Stimulated activated CD4-positive, alpha-beta T cell treated with anti-CD3 and anti-CD28 coated beads, Interleukin-2, amount 100 ng/mL, for 24 hours (primary cell): ENCODE measurements around the gene EEIG1.

Experiments used
- DNase-seq, 2 donors: peaks; one replicate each; pipeline ENCODE4 v3.0.0-alpha.2; 2020

EEIG1 gene

DNA sequence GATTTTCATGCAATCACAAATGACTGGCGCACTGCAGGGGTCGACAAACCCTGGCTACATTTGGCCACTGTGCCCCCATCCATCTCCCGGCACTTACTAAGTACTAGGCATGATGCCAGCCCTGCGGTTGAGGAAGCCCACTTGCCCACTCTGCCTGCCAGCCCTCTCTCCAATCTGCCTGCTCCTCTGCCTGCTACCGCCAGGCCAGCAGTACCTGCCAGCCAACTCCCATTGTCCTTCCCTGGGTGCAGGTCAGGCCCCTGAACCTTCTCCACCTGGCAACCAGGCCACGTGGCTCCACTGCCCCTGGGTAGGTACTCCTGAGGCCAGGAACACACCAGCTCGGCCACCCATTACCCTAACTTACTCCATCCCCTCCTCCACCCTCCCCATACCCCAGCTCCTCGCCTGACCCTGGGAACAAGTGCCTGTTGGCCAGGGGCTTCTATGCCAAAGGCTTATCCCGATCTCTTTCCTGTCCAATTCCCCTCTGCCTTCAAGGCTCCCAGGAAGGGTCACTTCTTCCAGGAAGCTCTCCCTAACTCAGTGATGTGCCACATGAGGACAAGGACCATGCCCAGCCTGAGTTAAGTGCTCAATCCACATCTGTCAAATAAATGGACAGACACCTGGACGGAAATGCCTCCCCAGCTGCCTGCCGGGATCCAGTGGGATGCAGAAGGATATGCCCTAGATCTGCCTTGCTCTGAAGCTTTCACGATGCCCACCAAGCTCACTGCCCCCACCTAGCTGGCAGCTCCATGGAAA, 6.6 kb downstream of the EEIG1 start:
- DNase-seq, result no peak

DNA sequence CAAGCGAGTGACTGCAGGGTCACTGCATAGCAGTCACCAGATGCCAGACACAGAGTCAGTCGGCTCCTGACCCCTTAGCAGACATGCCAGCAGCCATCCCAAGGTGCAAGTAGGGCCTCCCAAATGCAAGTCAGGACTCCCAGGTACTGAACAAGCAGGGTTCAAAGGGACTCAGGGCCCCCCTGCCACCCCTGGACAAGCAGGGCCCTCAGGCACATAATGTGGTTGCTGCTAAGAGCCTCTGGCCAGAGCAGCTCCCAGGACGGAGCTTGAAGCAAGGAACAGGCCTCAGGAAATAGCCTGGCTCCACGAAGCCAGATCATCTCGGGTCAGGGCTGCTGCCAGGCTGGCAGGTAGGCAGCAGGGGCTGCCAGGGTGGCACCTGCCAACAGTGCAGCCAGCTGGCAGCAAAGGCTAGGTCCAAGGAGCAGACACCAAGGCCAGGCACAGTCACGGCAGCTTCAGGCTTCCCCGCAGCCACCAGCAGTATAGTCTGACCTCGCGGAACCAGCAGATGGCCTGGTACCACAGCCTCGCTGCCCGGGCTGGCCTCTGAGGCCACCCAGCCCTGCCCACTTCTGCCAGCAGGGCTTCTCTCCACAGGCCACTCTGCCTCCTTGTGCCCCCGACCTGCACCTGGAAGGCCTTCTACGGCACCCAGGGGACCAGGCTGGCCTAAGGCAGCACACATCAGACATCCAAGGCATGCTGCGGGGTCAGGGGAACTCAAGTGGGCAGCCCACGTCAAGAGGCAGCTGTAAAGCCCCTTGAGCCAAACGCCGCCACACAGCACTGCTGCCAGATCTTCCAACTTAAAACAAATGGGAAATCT, 7.4 kb downstream of the EEIG1 start:
- no peak for DNase-seq

DNA sequence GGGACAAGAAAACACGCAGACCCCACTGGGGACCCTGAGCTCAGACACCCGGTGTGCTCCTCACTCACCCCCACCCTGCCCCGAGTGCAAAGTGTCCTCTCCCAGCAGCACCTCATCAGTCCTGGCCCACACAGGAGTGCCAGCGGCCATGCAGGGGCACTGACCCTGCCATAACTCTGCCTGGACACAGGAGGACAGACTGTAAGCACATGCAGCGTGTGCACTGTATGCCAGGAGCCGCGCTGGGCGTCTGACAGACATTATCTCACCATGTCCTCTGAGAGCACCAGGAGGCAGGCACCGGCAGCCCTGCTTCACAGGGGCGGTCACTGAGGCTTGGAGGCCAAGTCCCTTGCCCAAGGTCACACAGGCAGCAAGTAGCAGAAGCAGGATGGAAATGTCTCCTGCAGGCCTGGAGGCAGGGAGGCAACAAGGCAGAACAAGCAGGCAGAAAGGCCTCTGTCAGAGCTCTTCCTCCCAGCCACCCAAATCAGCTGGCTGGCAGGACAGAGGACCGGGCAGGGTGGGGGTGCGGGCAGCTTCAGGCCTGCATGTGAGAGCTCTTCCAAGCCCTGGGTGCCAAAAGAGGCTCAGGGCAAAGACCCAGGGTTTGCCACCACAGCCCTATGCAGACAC, 8.4 kb downstream of the EEIG1 start:
- no peak for DNase-seq

DNA sequence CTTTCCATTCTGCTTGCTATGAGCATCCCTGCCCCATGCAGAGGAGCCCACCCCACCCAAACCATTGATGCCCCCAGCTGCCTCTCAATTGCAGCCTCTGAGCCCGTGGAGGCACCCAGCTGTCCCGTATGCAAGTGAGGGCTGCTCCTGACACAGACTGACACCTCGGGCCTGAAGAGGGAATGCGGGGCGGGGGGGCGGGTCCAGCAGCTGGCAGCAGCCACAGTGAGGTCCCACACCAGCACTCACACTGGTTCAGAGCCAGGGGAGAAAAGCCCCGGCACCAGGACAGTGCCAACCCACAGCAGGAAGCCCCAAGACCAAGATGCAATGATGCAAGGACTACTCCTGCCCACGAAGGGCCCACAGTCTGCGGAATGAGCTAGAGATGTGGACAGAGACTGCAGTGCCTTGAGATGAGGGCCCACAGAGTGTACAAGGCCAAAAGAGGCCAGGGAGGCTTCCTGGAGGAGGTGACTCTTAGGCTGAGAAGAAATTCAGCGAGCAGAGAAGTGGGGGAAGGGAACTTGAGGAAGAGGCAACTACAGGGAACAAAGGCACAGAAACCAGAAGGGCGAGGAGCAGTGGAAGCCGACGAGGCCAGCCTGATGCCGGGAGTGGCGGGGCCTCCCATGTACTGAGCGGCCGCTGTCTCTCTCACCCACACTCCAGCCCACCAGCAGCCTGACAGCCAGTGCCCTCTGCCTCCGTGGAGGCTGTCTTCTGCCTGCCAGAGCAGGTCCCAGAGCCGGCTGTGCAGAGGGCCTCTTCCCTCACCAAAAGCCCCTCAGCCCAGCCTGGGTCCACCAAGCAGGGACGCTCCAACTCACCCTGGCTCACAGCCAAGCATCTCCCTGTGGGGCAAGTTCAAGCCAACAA, 9.2 kb downstream of the EEIG1 start:
- no peak for DNase-seq

DNA sequence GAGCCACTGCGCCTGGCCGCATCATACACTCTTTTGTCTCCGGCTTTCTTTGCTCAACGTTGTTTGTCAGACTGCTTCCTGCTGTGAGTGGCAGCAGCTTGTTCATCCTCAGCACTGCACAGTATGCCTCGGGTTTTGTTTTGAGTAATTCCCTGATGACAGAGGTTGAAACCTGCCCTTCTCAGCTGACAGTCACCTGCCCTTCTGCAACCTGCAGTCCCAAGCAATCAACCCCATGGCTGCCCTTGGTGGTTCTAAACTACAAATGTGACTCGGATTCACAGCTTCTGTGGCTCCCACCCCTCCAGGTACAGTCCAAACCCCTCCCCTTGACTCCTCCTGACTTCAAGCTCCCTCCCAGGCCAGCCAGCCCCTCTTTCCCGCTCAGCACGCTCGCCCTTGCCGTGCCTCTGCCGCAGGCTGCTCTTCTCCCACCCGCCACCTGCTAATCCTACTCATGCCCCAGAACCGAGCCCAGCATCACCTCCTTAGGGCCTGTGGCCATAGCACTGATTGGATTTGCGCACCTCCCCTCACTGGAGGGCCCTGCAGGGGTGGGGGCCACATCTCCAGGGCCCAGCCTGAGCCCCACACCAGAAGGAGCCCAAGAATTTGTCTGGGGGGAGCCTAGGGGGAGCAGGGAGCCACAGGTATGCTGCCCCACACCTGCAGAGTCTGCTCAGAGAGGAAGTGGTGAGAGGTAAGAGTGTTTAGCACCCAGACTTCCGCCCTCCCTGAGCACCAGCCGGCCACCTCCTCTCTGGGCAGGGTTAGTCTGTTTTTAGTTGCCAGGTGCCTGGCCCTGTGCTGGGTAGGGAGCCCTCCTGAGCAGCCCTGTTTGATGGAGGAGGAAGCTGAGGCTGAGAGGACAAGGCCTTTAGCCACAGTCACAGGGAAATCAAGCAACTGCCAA, 10.1 kb downstream of the EEIG1 start:
- peak; percentile 67 to 75 for DNase-seq

DNA sequence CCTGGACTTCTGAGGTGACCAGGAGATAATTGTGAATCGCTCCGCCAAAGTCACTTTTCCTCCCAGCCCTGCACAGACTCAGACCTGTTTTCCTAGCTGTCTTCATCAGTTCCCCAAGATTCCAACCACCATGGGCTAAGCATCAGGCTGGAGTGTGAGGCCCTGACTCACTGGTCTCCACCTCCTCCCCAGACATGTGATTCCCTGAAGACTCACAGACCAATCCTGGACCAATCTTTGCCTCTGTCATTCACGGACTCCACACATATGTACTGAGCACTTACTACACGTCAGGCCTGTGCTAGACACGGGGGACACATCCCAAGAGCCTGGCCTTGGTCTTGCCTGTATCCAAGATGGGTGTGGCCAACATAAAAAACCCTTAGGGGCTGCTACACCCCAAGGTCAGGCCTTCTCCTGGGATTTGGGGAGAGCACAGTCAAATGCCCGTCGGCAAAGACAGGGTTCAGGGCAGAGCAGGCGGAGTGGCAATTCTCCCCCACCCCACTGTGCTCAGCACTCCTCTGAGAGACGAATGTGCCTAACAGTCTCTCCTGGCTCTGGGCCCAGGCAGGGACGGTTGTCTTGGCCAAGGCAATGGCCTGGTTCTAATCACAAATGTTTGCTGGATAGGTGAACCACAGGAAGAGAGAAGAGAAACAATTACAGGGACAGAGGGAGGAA, 11.9 kb downstream of the EEIG1 start:
- no peak for DNase-seq

DNA sequence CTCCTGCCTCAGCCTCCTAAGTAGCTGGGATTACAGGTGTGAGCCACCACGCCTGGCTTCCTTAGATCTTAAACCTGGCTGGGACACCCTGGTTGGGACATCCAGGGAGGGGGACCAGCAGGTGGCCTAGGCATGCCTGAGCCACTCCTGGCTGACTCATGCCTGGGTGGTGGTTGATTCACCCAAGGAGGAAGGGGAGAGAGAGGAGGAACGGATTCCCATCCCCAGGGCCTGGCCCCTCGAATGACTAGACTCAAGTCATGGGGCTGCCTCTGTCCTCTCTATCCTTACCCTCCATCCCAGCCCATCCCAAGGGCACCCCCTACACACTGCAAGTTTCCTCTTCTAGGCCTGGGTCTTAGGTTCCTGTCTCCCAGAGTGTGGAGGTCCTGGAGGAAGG, 12.7 kb downstream of the EEIG1 start:
- DNase-seq, result peak in 1 of 2 donors; percentile 59

DNA sequence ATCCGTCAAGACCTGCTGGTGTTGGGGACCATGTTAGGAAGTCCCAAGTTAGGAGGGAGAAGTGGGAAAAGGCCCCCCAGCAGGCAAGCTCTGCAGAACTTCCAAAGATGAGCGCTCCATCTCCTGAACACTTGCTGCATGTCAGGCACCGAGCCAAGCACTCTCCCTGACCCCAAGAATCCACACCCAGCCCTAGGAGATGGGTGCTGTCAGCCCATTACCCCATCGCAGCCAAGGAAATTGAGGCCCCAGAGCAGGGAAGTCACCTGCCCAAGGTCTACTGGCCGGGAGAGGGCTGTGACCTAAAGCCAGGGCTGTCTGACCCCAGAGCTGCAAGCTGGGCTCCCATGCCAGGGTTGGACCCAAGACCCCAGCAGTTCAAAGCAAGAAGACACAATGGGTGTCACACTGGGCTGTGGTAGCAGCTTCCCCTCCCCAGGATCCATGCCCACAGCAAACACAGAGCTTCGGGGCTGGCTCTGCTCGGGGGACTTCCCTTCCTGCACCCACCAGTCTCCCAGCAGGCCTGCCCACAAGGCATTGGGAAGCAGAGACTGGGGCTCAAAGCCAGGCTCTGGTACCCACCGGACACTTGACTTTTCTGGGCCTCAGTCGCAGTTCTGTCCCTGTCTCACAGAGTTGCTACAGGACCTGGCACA, 13.5 kb downstream of the EEIG1 start:
- DNase-seq, result no peak

DNA sequence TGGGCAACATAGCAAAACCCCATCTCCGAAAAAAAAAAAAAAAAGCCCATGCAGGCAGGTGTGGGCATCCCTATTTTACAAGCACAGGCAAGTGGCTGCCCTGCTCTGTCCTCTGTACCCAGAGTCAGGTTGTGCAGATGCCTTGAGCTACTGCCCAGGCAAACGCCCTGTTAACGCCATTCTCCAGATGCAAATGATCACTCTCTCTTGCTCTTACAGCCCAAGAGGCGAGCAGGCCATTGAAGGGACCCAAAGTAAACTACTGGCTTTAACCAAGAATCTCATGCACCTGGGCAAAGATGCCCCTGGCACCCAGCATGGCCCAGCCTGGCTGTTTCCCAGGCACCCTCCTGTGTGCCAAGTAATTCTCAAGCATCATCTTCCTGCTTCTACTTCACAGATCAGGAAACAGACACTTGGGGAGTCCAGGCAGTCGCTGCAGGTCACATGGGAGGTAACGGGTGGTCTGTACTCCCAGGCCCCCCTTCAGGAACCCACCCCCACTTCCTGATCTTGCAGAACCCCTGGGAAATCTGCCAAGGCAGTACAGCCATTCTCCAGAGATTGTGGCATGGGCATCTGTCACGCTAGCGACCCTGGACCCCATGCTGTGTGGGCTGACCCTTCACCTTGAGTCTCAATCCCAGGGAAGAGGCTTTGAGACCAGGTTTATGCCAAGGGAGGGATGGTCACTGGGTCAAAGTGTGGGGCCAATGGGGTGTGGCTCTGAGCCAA, 14.2 kb downstream of the EEIG1 start:
- no peak for DNase-seq

DNA sequence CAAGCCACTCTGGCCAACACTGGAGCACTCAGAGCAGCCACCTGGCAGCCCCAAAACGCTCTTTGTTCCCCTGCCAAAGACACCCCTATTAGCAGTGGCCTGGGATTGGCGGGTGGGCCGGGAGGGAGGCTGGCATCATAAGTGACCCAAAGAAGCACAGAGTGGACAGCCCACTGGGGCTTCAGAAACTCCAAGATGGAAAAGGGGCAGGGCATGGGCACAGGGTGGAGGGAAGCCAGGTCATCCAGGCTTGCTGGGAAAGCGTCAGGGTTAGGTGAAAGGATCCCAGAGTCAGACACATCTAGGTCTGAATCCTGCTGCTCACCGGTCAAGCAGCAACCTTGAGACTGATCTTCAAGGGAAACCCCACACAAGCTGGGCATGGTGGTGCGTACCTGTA, 14.8 kb downstream of the EEIG1 start:
- no peak for DNase-seq

DNA sequence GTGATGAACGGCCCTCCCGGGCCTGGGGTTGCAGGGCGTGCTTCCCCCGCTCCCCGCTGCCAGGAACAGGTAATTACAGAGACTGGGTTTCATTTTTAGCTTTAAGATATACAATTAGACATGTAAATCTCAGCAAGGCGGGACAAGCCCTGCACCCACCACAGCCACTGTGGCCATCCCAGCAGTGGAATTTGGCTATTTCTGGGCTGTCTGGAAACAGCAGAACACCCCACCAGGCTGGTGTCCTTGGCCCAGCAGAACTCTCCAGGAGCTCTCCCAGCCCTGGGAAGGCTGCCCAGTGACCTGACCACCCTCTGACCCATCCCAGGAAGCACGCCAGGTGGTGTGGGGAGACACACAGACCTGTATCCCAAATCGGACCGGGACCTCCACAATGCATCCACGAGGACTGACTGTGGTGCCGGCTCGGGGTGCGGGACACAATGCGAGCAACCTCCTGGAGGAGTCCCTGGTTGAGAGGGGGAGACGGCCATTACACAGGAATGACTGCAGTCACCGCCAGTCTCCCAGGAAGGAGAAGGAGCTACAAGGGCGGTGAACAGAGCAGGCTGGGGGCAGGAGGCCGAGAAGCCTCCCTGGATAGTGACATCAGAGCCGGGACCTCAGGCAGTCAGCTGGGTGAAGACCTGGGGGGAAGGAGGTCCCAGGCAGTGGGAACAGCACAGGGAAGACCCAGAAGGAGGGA, 17.3 kb downstream of the EEIG1 start:
- no peak for DNase-seq

DNA sequence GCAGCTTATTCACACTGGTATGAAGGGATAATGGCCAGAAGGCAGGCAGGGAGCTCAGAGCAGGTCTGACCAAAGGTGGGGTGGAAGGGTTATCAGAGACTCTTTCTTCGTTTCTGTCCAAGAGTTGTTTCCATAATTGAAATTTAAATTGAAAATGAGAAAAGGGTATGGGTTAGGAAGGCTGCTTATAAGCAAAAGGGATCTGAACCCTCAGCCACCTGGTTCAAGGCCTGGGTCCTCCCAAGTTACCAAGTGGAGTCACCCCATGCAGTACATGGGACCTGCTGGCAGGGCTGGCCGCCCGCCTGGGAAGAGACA, 17.8 kb downstream of the EEIG1 start:
- no peak for DNase-seq

DNA sequence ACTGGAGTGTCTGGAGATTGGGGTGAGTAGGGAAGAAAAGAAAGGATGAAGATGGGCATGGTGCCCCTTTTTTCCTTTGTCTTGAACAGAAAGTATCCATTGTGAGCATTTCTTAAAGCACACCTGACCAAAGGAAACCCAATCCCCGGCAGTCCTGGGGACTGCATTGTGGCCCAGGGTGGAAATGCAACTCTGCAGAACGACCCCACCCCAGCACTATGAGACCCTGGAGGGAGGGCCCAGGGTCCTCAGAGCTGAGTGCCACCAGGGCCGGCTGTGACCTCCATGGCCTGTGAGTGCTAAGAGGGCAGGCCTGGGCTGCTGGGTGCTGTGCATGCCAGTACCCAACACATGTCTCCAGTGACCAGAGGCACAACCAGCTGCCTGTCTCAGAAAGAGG, 18.5 kb downstream of the EEIG1 start:
- DNase-seq, result no peak

DNA sequence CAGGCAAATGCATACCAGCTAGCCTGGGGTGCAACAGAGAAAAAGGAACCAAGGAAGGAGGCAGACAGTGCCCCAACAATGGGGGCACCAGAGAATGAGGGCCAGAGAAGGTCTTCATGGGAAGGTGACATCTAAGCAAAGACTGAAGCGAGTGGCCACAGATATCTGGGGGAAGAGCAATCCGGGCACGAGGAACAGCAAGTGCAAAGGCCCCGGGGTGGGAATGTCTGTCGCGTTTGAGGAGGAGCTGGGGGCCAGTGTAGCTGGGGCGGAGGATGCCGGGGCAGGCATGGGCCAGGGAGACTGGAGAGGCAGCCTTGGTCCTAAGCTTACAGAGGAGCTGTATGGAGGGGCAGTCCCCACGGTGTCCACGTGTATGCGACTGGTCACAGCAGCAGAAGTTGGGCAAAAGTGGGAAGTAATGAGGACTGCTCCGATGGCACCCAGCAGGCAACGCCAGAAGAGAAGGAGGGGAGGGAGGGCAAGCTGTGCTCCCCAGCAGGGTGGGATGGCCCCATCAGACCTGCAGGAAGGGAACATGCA, 19.1 kb downstream of the EEIG1 start:
- no peak for DNase-seq

DNA sequence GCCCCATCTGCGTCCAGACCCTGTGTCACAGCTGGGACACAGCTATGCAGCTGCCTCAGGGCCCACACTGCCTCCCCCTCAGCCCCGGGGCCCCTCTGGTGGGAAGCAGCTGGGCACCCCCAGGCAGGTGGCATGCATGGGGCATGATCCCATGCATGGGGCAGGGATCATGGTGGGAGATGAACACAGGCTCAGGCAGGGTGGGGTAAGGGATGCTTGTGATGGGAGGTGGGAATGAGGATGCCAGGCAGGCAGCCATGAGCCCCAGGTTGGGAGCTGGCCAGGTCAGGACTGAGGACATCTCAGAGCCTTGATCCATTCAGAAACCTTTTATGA, 19.7 kb downstream of the EEIG1 start:
- no peak for DNase-seq

DNA sequence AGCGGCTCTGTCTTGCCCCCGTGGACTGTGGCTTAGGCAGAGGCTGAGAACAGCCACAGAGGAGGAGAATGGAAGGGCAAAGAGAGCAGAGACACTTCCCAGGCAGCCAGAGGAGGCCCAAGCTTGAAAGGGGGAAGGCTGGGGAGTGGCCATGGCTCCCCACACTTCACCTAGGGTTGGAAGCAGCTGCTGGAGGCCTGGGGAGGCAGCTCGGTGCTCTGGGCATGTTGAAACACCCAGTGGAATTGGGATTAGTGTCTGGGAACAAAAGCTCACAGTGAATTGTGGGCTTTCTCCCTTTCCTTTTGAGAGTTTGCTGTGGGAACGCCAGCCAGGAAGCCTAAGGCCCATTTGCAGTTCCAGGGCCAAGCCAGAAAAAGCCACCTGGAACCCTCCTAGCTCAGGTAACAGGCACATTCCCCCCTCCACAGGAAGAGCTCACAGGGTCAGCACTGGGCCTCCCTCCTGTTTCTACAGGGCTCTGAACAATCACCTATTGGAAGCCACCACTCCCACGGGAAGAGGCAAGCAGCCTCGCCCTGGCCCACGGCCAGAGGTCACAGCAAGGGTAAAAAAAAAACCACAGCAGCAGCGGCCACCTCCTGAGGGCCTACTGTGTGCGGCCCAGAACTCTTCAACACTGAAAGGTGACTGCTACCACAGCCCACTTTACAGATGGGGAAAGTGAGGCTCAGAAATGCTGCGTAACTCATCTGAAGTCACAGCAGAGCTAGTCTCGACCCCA, 20.2 kb downstream of the EEIG1 start:
- DNase-seq, result no peak

DNA sequence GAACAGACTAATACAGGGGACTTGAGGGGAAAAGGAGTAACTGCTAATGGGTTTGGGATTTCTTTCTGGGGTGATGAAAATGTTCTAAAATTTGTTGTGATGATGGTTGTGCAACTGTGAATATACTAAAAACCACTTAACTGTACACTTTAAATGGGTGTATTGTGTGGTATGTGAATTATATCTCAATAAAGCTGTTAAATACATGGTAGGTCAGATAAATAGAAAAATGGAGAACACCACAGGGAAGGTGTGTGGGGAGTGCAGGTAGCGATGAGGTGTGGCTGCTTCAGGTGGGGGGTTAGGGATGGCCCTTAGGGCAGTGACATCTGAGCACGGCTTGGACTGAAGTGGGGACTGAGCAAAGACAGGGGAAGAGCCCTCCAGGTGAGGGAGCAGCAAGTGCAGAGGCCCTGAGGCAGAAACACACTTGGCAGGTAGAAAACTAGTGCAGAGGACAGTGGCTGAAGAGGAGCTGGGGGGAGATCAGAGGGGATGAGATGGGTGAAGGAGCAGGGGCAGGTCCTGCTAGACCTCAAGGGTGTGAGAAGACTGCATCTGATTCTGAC, 20.9 kb downstream of the EEIG1 start:
- no peak for DNase-seq

DNA sequence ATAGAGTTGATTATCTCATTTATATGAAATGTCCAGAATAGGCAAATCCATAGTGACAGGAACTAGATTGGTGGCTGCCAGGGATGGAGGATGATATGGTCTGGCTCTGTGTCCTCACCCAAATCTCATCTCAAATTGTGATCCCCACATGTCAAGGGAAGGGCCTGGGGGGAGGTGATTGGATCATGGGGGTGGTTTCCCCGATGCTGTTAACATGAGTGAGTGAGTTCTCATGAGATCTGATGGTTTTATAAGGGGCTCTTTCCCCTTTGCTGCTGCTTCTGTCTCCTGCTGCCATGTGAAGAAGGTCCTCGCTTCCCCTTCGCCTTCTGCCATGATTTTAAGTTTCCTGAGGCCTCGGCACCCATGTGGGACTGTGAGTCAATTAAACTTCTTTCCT, 21.4 kb downstream of the EEIG1 start:
- no peak for DNase-seq
